ENCODE measurements around the gene CARS2.
"Not testable (repeated sequence)": the region's sequence is repeated elsewhere in the genome, so short reads cannot be mapped to it uniquely, and the experiment has no call there.

The CARS2 gene

GRCh38 chr13:110682746-110683145 lies 23.2 kb downstream of the CARS2 start:
- DNase-seq, result no peak

- DNase-seq, result no peak
These were observed 23.9 kb downstream of the CARS2 start for GRCh38 chr13:110681868-110682550.

DNA sequence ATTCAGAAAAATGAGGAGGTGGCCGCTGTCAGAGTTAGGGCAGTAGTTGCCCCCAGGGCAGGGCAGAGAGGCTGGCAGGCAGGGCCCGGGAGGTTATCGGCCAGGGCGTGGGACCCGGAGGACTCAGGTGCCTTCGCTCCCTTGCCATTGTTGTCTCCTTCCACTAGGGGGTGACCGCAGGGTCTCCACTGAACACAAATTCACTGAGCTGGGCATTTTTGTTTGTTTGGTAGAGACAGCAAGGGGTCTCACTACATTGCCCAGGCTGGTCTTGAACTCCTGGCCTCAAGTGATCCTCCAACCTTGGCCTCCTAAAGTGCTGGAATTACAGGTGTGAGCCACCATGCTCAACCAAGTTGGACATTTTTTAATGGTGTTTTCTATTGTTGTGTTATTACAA lies 25.1 kb downstream of the CARS2 start:
- peak; percentile 20 to 31 (median 29) for DNase-seq

DNA sequence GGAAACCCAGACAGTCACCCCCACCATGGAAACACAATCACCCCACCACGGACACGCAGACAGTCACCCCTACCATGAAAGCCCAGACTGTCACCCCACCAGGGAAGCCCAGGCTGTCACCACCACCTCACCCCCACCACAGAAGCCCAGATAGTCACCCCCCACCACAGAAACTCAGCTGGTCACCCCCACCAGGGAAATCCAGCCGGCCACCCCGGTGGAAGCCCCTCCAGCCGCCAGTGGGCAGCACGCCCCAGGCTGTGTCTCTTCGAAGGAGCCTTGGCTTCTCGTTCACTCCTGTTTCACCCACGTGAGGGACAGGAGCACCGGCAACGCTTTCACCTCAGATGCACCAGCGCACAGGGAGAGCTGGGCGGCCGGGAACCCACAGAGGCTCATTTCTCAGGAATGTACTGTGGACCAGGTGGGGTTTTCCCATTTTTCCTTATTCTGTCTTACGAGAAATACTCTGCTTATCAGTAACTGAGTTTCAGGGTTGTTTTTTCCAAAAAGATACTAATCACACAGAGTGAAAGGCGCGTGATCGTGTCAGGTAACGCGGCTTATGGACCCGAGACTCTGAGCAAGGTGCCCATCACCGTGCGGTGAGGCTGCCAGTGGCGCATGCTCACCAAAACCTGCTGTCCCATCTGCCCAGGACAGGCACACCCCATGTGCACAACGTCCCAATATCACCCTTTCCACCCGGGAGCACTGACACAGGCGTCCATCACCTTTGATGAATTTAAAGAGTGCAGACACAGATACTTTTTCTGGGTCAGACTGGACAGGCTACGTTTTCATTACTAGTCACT lies 28.0 kb downstream of the CARS2 start:
- no peak for DNase-seq

DNA sequence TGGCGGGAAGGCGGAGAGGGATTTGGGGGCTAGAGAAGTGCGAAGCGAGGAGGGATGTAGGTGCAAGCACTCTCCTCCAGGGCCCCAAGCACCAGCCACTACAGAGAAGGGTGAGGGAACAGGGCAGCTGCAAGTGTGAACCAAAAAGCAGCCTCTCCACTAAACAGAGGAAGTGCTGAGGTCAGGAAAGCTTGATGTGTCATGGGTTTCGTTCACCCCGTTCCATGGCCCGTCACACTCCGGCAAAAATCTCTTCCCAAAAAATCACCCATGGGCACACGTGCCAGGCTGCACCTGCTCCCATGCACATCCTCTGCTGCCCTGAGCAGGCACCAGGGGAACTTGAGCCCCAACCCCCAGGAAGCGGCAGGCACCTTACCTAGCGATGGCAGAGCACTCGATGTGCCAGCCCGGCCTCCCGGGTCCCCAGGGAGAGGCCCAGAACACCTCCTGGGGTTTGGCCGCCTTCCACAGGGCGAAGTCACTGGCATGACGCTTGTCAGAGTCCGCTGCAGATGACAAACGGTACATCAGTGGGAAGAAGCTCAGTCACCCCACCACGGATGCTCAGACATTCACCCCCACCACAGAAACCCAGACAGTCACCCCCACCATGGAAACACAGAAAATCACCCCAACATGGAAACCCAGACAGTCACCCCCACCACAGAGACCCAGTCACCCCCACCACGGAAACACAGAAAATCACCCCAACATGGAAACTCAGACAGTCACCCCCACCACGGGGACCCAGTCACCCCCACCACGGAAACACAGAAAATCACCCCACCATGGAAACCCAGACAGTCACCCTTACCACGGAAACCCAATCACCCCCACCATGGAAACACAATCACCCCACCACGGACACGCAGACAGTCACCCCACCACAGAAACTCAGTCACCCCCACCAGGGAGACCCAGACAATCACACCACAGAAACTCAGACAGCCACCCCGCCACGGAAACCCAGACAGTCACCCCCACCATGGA lies 29.0 kb downstream of the CARS2 start:
- DNase-seq, result peak; percentile 67 to 78 (median 73)

- not testable (repeated sequence) for DNase-seq
These were observed 36.1 kb downstream of the CARS2 start for GRCh38 chr13:110669814-110670213.

- DNase-seq, result no peak
These were observed 36.9 kb downstream of the CARS2 start for GRCh38 chr13:110669036-110669435.

DNA sequence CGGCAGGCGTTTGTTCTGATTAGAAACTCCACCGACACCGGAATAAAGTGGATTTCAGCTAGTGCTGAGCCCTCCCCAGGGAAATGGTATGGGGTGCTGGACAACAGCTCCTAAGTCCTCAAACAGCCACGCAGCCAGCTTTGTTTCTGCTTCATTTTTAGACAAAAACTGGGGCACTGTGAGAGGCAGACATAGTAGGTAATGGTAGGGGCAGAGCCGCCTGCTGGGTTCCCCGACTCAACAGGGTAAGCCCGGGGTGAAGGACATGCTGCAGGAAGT lies 39.7 kb downstream of the CARS2 start:
- peak in 1 of 3 donors; percentile 15 for DNase-seq

DNA sequence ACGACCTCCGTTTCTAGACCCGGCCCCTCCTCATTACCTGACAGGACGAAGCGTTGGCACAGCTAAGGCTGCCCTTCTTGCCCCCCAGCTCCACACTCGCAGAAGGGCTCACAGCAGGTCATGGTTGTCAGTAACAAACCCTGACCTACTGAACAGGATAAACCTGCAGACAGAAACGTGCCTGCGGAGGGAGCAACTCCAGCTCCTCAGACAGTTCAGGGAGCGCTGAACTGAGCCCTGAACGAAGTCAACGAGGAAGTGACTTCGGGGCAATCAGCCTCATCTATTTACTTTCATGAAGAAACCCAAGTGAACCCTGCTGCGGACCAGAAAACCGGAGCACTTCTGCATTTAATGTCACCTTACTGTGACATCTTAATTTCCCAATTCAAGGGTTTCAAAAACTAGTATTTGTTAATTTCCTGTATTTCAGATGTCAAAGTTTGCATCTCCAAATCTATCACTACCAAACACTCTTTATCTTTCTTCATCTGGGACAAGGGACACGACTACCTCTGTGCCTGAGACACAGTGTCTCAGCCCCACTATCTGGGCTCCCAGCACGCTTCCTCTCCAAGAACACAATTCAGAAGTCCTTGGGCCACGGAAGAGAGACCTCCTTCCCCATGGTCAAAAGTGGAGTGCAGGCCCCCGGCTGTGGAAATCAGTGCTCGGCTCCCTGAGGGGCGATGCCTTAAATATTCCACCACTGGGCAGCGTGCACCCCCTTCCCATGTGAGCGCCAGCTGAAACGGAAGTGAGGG lies 40.2 kb downstream of the CARS2 start:
- peak; percentile 66 to 70 (median 66) for DNase-seq

- DNase-seq, result peak; percentile 8 to 33 (median 23)
These were observed 41.2 kb downstream of the CARS2 start for GRCh38 chr13:110664673-110665072.

GRCh38 chr13:110664041-110664440 lies 41.9 kb downstream of the CARS2 start:
- peak; percentile 44 to 49 (median 48) for DNase-seq

DNA sequence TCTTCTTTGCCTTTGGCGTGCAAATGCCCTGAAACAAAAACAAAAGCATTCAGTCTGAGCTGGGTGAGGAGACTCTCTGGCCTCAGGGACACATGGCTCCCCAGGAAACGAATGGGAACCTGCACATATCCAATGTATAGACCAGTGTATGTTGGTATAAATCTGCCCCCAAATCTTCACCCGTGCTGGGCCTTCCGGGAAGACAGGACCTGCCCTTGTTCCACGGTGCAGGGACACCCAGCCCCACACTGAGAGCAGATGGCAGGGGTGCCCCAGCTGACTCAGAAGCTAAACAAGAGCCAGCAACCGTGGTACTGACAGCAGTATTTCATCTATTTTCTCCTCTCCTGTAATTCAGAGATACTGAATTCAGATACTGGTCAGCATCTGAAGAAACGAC lies 42.4 kb downstream of the CARS2 start:
- no peak for DNase-seq

DNA sequence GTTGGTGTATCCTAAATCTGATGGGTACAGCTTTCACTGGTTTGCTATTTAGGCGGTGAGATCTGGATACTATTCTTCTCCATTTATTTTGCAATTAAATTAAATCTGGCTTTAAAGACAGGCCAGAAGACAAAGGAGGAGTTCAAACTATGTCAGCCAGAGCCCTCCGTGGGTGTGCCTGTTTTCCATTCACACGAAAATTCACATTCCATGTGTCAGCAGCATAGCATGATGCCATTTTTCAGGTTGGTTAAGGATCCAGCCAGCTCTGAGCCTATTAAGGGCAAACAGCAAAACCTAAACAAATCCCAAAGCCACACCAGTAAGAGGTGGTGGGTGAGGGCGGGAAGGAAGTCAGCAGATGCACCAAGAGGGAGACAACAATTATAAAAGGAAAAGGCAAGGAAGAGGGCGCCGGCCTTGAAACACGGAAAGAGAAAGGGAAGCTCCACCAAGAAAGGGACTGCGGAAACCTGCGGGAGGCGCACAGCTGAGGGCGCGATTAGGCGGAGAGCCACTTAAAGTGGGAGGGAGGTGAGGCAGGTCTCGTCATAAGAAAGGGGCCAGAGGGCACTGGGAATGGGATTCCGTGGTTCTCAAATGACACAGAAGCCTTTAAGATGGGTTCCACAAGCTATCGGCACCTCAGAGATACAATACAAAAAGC lies 43.0 kb downstream of the CARS2 start:
- no peak for DNase-seq

DNA sequence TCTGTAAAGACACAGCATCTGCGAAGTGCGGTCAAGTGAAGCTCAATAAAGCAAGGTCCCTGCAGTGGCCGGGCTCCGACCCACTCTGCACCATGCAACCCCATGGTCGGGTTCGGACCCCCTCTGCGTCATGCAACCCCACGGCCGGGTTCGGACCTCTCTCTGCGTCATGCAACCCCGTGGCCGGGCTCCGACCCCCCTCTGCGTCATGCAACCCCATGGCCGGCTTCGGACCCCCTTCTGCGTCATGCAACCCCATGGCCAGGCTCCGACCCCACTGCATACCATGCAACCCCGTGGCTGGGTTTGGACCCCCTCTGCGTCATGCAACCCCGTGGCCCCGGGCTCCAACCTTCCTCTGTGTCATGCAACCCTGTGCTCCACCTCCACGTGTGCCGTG lies 43.8 kb downstream of the CARS2 start:
- no peak for DNase-seq

DNA sequence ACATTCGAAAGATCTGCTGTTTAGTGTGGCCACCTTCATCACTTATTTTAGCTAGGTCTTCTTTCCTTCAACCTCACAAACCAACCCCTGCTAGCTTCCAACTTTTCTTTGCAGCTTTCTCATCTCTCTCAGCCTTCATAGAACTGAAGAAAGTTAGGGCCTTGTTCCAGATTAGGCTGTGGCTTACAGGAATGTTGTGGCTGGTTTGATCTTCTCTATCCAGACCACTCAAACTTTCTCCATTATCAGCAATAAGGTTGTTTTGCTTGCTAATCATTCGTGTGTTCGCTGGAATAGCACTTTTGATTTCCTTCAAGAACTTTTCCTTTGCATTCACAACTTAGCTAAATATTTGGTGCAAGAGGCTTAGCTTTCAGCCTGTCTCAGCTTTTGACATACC lies 44.7 kb downstream of the CARS2 start:
- no peak for DNase-seq

DNA sequence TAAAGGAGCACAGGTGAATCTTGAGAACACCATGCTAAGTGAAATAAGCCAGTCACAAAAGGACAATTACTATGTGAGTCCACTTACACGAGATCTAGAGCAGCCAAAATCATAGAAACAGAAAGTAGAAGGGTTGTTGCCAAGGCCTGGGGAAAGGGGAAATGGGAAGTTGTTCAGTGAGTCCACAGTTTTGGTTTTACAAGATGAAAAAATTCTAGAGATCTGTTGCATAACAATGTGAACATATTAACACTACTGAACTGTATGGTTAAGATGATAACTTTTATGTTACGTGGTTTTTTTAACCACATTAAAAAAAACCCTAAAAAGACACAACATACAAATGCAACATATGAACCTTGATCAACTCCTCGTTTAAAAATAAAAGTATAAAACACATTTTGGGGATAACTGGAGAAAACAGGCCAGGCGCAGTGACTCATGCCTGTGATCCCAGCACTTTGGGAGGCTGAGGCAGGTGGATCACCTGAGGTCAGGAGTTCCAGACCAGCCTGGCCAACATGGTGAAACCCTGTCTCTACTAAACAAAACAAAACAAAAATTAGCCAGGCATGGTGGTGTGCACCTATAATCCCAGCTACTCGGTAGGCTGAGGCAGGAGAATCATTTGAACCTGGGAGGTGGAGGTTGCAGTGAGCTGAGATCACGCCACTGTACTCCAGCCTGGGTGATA lies 47.6 kb downstream of the CARS2 start:
- DNase-seq, result peak; percentile 79 to 92 (median 90)

- no peak for DNase-seq
These were observed 48.7 kb downstream of the CARS2 start for GRCh38 chr13:110657196-110657595.

DNA sequence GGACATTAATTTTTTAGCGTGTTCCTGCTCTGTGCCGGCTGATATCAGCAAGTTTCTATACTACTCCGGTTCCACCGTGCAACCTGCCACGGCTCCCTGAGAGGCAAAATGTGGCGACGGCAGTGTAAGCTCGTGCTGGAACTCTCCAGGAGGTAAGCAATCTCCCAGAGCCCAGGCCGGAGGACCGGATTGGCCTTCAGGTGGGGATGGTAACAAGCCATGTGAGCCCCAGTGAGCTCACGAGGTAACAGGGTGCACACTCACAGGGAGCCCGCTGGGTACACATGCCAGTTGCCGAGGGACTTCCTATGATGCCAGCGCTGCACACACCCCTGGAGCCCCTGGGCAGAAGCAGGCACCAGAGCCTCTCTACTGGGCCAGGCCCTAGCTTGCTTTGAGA lies 52.1 kb downstream of the CARS2 start:
- DNase-seq, result no peak

DNA sequence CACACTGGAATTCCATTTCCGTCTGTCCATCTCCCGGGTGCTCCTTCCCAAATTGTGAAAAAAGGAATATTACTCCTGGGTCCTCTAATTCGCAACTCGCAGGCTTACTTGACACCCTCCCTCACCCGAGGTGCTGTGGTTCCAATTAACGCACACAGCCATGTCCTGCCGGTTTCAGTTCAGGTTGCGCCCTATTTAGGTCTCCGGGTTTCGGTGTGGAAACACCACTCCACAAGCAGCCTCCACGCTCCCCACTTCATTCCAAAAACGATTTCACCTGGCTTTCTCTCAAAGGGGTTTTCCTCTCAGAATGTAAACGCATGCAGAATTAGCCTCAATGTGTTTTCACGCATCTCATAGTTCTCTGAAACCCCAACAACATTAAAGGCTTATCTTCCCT lies 52.6 kb downstream of the CARS2 start:
- no peak for DNase-seq

DNA sequence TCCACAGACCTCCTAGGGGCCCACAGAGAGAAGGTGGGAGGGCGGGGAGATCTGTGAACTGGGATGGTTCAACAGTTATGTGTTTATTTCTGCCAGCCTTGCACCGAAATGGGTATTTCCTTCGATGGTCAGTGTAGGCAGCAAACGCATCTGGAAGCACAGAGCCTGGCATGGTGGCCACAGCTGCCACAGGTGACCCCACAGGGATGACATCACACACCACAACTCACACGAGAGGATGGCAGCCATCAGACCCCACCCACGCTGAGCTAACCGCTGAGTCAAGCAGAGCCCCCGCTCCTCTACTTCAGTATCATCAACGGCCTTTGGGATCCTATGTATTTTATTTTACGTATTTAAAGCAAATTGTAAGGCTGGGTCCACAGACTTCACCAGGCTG lies 53.2 kb downstream of the CARS2 start:
- no peak for DNase-seq

DNA sequence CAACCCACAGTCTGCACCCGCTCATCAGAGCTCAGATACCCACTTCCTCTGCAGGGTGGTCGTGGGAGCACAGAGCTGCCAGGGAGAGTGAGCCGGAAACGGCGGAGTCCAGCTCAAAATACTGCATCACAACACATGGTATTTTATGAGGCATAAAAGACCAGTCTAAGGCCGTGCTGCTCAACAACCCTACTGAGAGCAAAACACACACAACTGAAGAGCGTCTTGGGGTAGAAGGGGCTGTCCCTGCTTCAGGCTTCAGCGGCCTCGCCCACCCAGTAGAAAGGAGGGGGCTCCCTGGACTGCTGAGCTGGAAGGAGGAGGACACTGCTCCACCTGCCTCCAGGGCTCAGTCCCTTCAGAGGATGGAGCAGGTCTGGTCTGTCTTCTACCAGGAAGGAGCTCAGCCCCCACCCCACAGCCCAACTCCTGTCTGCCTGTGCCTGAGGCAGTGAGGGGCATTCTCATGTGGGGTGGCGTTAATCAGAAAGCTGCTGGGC lies 53.6 kb downstream of the CARS2 start:
- DNase-seq, result no peak
